ENCODE results near the gene CYP4F22.
"Not testable (repeated sequence)": the region's sequence is repeated elsewhere in the genome, so short reads cannot be mapped to it uniquely, and the experiment has no call there.

CYP4F22 gene

GRCh38 chr19:15508035-15508710 lies at the start of gene CYP4F22:
Gene CYP4F22 (plus strand): TSS chr19:15508525. CDS start chr19:15525337, 16,812 bp downstream.
- DNase-seq (ENCODE audit: low read depth in 2 of 2), result no peak

GRCh38 chr19:15461694-15462093 lies 46.6 kb upstream of the CYP4F22 start:
- no peak for DNase-seq (ENCODE audit: low read depth in 2 of 2)

- peak; percentile 62 to 67 for DNase-seq (ENCODE audit: low read depth in 2 of 2)
Measured at GRCh38 chr19:15463861-15464371, 44.4 kb upstream of the CYP4F22 start.

GRCh38 chr19:15464394-15465385 lies 43.6 kb upstream of the CYP4F22 start, which contains the start of gene RASAL3:
Gene RASAL3 (minus strand): TSS chr19:15464544. CDS start chr19:15464358, 186 bp downstream.
- DNase-seq (ENCODE audit: low read depth in 2 of 2), result peak; percentile 37 to 57

- peak; percentile 52 to 63 for DNase-seq (ENCODE audit: low read depth in 2 of 2)
Measured at GRCh38 chr19:15466851-15467733, 41.2 kb upstream of the CYP4F22 start.

GRCh38 chr19:15467734-15468214 lies 40.6 kb upstream of the CYP4F22 start:
- no peak for DNase-seq (ENCODE audit: low read depth in 2 of 2)

GRCh38 chr19:15468675-15469512 lies 39.4 kb upstream of the CYP4F22 start:
- no peak for DNase-seq (ENCODE audit: low read depth in 2 of 2)

GRCh38 chr19:15469513-15470297 lies 38.6 kb upstream of the CYP4F22 start:
- DNase-seq (ENCODE audit: low read depth in 2 of 2), result no peak

GRCh38 chr19:15471639-15472101 lies 36.7 kb upstream of the CYP4F22 start:
- no peak for DNase-seq (ENCODE audit: low read depth in 2 of 2)

DNA sequence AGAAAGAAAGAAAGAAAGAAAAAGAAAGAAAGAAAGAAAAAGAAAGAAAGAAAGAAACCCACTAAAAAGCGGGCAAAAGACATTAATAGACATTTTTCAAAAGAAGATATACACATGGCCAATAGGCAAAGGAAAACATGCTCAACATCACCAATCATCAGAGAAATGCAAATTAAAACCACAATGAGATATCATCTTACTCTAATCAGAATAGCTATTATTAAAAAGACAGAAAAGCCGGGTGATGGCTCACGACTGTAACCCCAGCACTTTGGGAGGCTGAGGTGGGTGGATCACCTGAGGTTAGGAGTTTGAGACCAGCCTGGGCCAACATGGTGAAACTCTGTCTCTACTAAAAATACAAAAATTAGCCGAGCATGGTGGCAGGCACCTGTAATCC lies 34.5 kb upstream of the CYP4F22 start:
- not testable (repeated sequence) for DNase-seq (ENCODE audit: low read depth in 2 of 2)

GRCh38 chr19:15475169-15475568 lies 33.2 kb upstream of the CYP4F22 start:
- no peak for DNase-seq (ENCODE audit: low read depth in 2 of 2)

DNA sequence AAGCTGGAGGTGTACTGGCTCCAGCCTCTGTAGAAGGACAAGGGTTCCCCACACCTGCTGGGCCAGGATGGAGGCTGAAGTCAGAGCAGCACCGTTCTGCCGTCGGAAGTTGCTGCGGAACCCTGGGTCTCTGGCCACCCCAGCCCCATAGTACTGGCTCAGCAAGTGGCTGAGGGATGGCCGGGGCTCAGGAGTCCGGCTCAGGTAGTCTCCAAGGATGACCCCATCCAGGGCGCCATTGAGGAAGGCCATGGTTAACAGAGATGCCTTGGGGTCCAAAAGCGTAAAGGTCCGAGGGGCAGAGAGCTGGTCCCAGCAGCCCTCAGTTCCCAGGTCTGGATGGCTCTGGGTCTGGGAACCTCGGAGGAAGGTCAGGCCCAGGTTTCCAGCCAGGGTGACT lies 32.7 kb upstream of the CYP4F22 start:
- DNase-seq (ENCODE audit: low read depth in 2 of 2), result no peak

DNA sequence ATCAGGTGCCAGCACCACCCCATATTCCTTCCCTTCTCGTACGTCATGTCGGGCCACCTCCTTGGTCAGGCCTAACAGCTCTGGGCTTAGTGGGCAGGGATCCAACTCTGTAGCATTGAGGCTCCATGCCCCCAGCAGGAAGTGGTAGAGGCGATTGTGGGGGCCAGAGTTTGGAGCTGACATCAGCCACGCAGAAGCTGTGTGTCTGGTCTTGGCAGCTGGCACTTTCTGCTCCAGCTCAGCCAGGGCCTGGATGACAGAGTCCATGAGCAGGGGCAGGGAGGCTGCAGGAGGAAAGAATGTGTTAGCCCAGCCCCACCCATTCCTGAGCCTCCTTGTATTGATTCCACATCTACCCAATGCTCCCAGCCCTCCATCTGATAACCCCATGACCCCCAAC lies 32.0 kb upstream of the CYP4F22 start:
- DNase-seq (ENCODE audit: low read depth in 2 of 2), result no peak

DNA sequence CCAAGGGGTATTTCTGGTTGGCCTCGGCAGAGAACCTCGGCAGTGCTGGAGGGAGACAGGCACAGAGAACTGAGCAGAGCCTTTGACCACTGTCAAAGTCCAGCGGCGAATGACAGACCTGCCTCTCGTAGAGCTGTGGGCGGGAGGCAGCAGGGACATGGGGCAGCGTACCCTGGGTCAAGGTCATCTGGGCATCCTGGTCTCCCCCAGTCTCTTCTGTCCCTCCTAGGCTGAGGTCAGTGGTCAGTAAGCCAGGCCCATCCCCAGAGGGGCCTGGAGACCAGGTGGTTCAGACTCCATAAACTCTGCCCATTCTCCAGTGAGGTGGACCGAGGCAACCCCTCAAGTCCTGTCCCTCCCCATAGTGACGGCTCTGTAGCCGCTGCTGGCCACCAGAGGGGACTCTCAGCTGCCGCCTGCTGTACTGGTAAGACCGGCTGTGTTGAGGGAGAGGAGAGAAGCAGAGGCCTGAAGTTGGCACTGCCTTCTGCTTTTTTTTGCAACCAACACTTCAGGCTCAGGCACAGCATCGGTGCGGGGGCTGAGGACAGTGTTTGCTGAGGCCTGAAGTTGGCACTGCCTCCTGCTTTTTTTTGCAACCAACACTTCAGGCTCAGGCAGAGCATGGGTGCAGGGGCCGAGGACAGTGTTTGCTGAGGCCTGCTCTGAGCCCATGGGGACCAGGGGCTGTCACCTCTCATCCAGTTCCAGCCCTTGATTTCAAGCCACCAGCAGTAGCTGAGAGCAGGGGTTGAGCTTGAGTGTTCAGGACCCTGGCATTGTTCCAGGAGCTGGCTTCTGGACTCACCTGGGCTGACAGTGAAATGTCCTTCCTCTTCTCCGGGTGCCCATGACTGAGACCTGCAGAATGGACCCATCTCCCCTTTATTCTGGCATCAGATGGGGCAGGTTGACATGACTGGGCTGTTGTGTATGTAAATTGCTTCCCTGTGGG lies 28.7 kb upstream of the CYP4F22 start, which contains the start of gene PGLYRP2:
PGLYRP2 (minus strand) TSS at position 111 of the 955 bp plus-strand sequence. CDS start 130 bp downstream, outside the sequence.
- DNase-seq (ENCODE audit: low read depth in 2 of 2), result no peak

- DNase-seq (ENCODE audit: low read depth in 2 of 2), result not testable (repeated sequence)
Measured at GRCh38 chr19:15480996-15481395, 27.3 kb upstream of the CYP4F22 start.

DNA sequence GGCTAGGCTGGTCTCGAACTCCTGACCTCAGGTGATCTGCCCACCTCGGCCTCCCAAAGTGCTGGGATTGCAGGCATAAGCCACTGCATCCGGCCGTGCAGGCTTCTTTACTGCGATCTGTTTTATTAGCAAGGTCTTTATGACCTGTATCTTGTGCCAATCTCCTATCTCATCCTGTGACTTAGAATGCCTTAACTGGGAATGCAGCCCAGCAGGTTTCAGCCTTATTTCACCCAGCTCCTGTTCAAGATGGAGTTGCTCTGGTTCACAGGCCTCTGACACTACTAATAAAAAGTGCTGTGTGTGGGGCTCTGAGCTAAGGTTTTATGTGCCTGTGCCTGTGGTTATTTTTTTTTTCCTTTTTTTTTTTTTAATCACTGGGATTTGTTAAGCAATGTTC lies 22.6 kb upstream of the CYP4F22 start:
- DNase-seq (ENCODE audit: low read depth in 2 of 2), result not testable (repeated sequence)

- no peak for DNase-seq (ENCODE audit: low read depth in 2 of 2)
Measured at GRCh38 chr19:15487038-15487437, 21.3 kb upstream of the CYP4F22 start.
